NCI-H1930 (cell line): Measurements from ENCODE around the gene OTOP1.
"Not testable (repeated sequence)": the region's sequence is repeated elsewhere in the genome, so short reads cannot be mapped to it uniquely, and the experiment has no call there.

Source experiments
- DNase-seq, 2 experiments: peaks; one replicate each; lab custom pipeline; 2025; lab: John Stamatoyannopoulos, UW

OTOP1 gene

GRCh38 chr4:4160956-4161665 lies 65.6 kb downstream of the OTOP1 start:
- not testable (repeated sequence) for DNase-seq

DNA sequence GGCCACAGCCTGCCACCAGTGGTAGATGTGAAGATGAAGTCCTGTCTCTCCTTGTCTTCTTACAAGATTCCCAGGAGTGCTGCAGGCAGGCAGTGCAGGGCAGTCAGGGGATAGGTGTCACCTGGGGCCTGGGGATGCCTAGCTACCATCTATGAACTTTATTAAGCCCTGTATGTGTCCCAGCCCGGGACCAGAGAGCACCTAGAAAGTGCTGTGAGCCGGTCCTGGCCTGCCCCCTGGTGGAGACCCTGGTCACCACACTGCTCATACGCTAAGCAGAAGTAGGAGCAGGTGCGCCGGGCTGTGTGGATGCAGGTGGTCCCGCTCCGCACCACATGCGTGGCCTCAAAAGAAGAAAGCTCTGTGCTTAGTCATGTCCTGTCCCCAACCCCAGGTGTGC lies 81.1 kb downstream of the OTOP1 start:
- peak in 1 of 2 experiments; percentile 1 for DNase-seq

DNA sequence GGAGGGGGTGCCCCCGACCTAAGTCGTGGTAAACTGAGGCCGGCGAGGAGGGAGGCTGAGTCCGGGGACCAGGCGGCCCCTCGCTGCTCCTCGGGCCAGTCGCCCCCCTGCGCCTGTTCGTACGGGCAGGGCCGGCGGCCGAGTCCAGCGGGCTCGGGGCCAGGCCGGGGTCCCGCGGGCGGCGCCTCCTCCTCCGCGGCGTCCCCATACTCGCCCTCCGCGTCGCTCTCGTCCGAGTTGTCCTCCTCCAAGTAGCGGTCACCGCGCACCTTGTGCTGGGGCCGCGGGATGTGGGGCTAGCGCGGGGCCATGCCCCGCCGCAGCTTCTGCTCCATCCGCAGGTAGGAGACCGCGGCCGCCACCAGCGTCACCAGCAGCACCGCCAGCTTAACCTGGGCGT lies 83.4 kb downstream of the OTOP1 start:
- DNase-seq, result not testable (repeated sequence)

- not testable (repeated sequence) for DNase-seq
These were observed 84.0 kb downstream of the OTOP1 start for GRCh38 chr4:4142679-4143078.

DNA sequence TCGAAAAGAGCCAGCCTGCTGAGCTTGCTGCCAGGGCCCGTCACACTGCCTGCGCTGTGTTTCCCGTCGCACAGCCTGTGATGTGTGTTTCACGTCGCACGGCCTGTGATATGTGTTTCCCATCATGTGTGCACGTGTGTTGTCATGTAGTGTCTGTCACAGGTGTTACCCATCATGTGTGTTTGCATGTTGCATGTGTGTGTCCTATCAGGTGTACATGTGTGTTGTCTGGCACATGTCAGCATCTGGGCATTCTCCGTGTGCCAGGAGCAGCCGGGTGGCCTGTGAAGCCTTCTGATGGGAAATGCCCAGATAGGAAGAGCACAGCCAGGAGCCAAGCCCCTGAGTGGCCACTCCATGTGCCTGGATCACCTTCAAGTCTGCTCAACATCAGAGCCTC lies 85.5 kb downstream of the OTOP1 start:
- not testable (repeated sequence) for DNase-seq
